Measurements from ENCODE around the gene C10orf62. TPM values are rescaled to one million over a fixed set of nuclear protein-coding genes. Genes with fewer than 3 reads are reported as not detected.
"Not testable (repeated sequence)": the region's sequence is repeated elsewhere in the genome, so short reads cannot be mapped to it uniquely, and the experiment has no call there.

The C10orf62 gene
- total RNA-seq, 4 donors from 2014 or later = not detected

GRCh38 chr10:97575127-97575668 is 14.3 kb upstream of the C10orf62 start:
- Histone ChIP-seq H3K4me1 (peaks cover 0 to 8% (median 0%) of the 10 kb centered on the region in 4 donors), H3K27me3 (no peaks in the 10 kb centered on the region), H3K36me3 (no peaks in the 10 kb centered on the region), H3K27ac (no peak overlapping the region), H3K9me3 (no peaks in the 10 kb centered on the region), H3K4me3 (no peak overlapping the region)
- no peak for TF ChIP-seq CTCF (IDR thresholded peaks at IDR 0.05)
- TF ChIP-seq POLR2A (IDR thresholded peaks at IDR 0.05) = no peak
- no peak for DNase-seq

- DNase-seq, H3K27me3 ChIP-seq, H3K36me3 ChIP-seq, H3K4me1 ChIP-seq, H3K4me3 ChIP-seq, H3K27ac ChIP-seq, H3K9me3 ChIP-seq: not testable (repeated sequence)
Observed at GRCh38 chr10:97576487-97576886, 13.0 kb upstream of the C10orf62 start.

- Histone ChIP-seq H3K9me3 (no peaks in the 10 kb centered on the region), H3K36me3 (no peaks in the 10 kb centered on the region), H3K4me3 (no peak overlapping the region), H3K27ac (no peak overlapping the region), H3K27me3 (no peaks in the 10 kb centered on the region), H3K4me1 (no peaks in the 10 kb centered on the region)
- DNase-seq = no peak
- TF ChIP-seq CTCF (IDR thresholded peaks at IDR 0.05) = no peak
- TF ChIP-seq POLR2A (IDR thresholded peaks at IDR 0.05) = no peak
Observed at GRCh38 chr10:97577701-97578100, 11.8 kb upstream of the C10orf62 start.

GRCh38 chr10:97578171-97578844 is 11.2 kb upstream of the C10orf62 start:
- Histone ChIP-seq H3K36me3 (no peaks in the 10 kb centered on the region), H3K27ac (no peak overlapping the region), H3K4me1 (no peaks in the 10 kb centered on the region), H3K9me3 (no peaks in the 10 kb centered on the region), H3K4me3 (no peak overlapping the region), H3K27me3 (no peaks in the 10 kb centered on the region)
- TF ChIP-seq CTCF (IDR thresholded peaks at IDR 0.05) (no peak), POLR2A (IDR thresholded peaks at IDR 0.05) (no peak)
- no peak for DNase-seq

- DNase-seq = no peak
- no peak overlapping the region for H3K4me3 ChIP-seq
- no peaks in the 10 kb centered on the region for H3K4me1 ChIP-seq
- no peak overlapping the region for H3K27ac ChIP-seq
- H3K36me3 ChIP-seq = no peaks in the 10 kb centered on the region
- H3K9me3 ChIP-seq = no peaks in the 10 kb centered on the region
- H3K27me3 ChIP-seq = no peaks in the 10 kb centered on the region
- no peak for TF ChIP-seq POLR2A (IDR thresholded peaks at IDR 0.05)
- no peak for TF ChIP-seq CTCF (IDR thresholded peaks at IDR 0.05)
Observed at GRCh38 chr10:97580421-97581367, 8.8 kb upstream of the C10orf62 start.

- no peaks in the 10 kb centered on the region for H3K27me3 ChIP-seq
Observed at GRCh38 chr10:97582169-97582568, 7.4 kb upstream of the C10orf62 start.

More at GRCh38 chr10:97582169-97582568, 7.4 kb upstream of the C10orf62 start:
- Histone ChIP-seq H3K36me3 (no peaks in the 10 kb centered on the region), H3K27ac (no peak overlapping the region), H3K4me3 (no peak overlapping the region), H3K9me3 (no peaks in the 10 kb centered on the region), H3K4me1 (no peaks in the 10 kb centered on the region)
- TF ChIP-seq CTCF (IDR thresholded peaks at IDR 0.05) = no peak
- no peak for TF ChIP-seq POLR2A (IDR thresholded peaks at IDR 0.05)
- no peak for DNase-seq
